Neural cell (in vitro differentiated cells): ENCODE measurements around the gene OR52N2. TPM values are rescaled to one million over a fixed set of nuclear protein-coding genes. Genes with fewer than 3 reads are reported as not detected.

ENCODE experiments used
- H2AFZ ChIP-seq: fragments of 200-600, 300-800 bp; sonication (generic), shearing (Covaris generic); 2 replicates; pipeline ENCODE4 v1.6.0; 2014; ENCODE audit warnings: low read depth, mild to moderate bottlenecking, antibody characterized with exemption, low read length, moderate library complexity
- H3F3A ChIP-seq: fragments of 200-600 bp; shearing (Covaris generic); 2 replicates; pipeline ENCODE4 v1.6.1; 2016; ENCODE audit warnings: mild to moderate bottlenecking, moderate library complexity, mixed read lengths, antibody characterized with exemption, low read length; ENCODE audit not compliant: insufficient read depth, poor library complexity, severe bottlenecking
- H3K27ac ChIP-seq: fragments of 200-600, 300-800 bp; sonication (generic), shearing (Covaris generic); 2 replicates; pipeline ENCODE4 v1.5.1; 2014; ENCODE audit warnings: mild to moderate bottlenecking, low read length, moderate library complexity
- H3K27me3 ChIP-seq: fragments of 300-800, 200-600 bp; sonication (generic), shearing (Covaris generic); 2 replicates; pipeline ENCODE4 v1.6.0; 2014; ENCODE audit warnings: mild to moderate bottlenecking, low read depth, low read length, moderate library complexity; ENCODE audit not compliant: insufficient read depth
- H3K36me3 ChIP-seq: fragments of 300-800, 200-600 bp; sonication (generic), shearing (Covaris generic); 2 replicates; pipeline ENCODE4 v1.5.1; 2014; ENCODE audit warnings: mild to moderate bottlenecking, antibody characterized with exemption, low read length, moderate library complexity; ENCODE audit not compliant: insufficient read depth
- H3K4me2 ChIP-seq: fragments of 300-800, 200-600 bp; sonication (generic), shearing (Covaris generic); 2 replicates; pipeline ENCODE4 v1.6.0; 2014; ENCODE audit warnings: mild to moderate bottlenecking, low read length
- H3K4me3 ChIP-seq: fragments of 300-800, 200-600 bp; sonication (generic), shearing (Covaris generic); 2 replicates; pipeline ENCODE4 v1.5.1; 2014; ENCODE audit warnings: mild to moderate bottlenecking, low read length, moderate library complexity
- H3K79me2 ChIP-seq: fragments of 200-600 bp; shearing (Covaris generic); replicated peaks from 2 replicates; pipeline ENCODE4 v1.6.0; 2014; ENCODE audit warnings: mild to moderate bottlenecking, low read length, moderate library complexity; ENCODE audit not compliant: insufficient read depth
- H3K9ac ChIP-seq: fragments of 300-800, 200-600 bp; sonication (generic), shearing (Covaris generic); 2 replicates; pipeline ENCODE4 v1.6.1; 2016; ENCODE audit warnings: mild to moderate bottlenecking, low read length, mixed read lengths
- H3K9me2 ChIP-seq: fragments of 200-600 bp; shearing (Covaris generic); 2 replicates; pipeline ENCODE4 v1.6.1; 2016; ENCODE audit warnings: mild to moderate bottlenecking, low read length, mixed read lengths; ENCODE audit not compliant: insufficient read depth
- H3K9me3 ChIP-seq: fragments of 200-600, 300-800 bp; sonication (generic), shearing (Covaris generic); 2 replicates; pipeline ENCODE4 v1.6.1; 2016; ENCODE audit warnings: mild to moderate bottlenecking, mixed run types, low read length, moderate library complexity, mixed read lengths
- H4K20me1 ChIP-seq: fragments of 200-600 bp; shearing (Covaris generic); 2 replicates; pipeline ENCODE4 v1.6.1; 2016; ENCODE audit warnings: mild to moderate bottlenecking, mixed run types; ENCODE audit not compliant: insufficient read depth
- CTCF ChIP-seq: fragments of 450-650 bp; IDR thresholded peaks from 2 replicates; pipeline ENCODE4 v1.5.1; 2014; ENCODE audit warnings: antibody characterized with exemption, mild to moderate bottlenecking, moderate library complexity; ENCODE audit not compliant: poor library complexity, severe bottlenecking
- EP300 ChIP-seq: fragments of 450-650 bp; conservative IDR thresholded peaks from 2 replicates; pipeline ENCODE4 v1.6.1; 2014; ENCODE audit warnings: antibody characterized with exemption, mild to moderate bottlenecking, moderate library complexity; ENCODE audit not compliant: poor library complexity, severe bottlenecking
- EZH2 ChIP-seq: fragments of 200-600, 300-800 bp; shearing (Covaris generic), sonication (generic); IDR thresholded peaks from 2 replicates; pipeline ENCODE4 v1.6.1; 2014; ENCODE audit warnings: antibody characterized with exemption, low read length, borderline replicate concordance, mild to moderate bottlenecking; ENCODE audit not compliant: insufficient read depth, poor library complexity, severe bottlenecking
- MXI1 ChIP-seq: fragments of 450-650 bp; conservative IDR thresholded peaks from 2 replicates; pipeline ENCODE4 v1.6.1; 2014; ENCODE audit warnings: antibody characterized with exemption, mild to moderate bottlenecking; ENCODE audit not compliant: poor library complexity, severe bottlenecking
- POLR2AphosphoS5 ChIP-seq: IDR thresholded peaks from 2 replicates; pipeline ENCODE4 v1.6.1; 2012
- RAD21 ChIP-seq: fragments of 450-650 bp; conservative IDR thresholded peaks from 2 replicates; pipeline ENCODE4 v1.6.1; 2014; ENCODE audit warnings: antibody characterized with exemption, mild to moderate bottlenecking, moderate library complexity
- REST ChIP-seq: IDR thresholded peaks from 2 replicates; pipeline ENCODE4 v1.6.1; 2012; ENCODE audit warnings: borderline replicate concordance
- SMC3 ChIP-seq: fragments of 450-650 bp; conservative IDR thresholded peaks from 2 replicates; pipeline ENCODE4 v1.6.1; 2014; ENCODE audit warnings: antibody characterized with exemption, mild to moderate bottlenecking, moderate library complexity; ENCODE audit not compliant: poor library complexity
- TAF1 ChIP-seq: IDR thresholded peaks from 2 replicates; pipeline ENCODE4 v1.6.1; 2012; ENCODE audit warnings: low read depth
- polyA plus RNA-seq: library from polyadenylated mRNA; depleted of rRNA; stranded (reverse); fragments of >200 nt; gene quantifications from 2 replicates; pipeline ENCODE4 v1.2.3, GENCODE V29; 2014

The OR52N2 gene
- polyA plus RNA-seq, 1 donor from 2014 or later, result not detected

- Histone ChIP-seq H3K79me2 (no peaks in the 10 kb centered on the region), H3K9ac (no peak overlapping the region), H3K36me3 (no peaks in the 10 kb centered on the region), H3F3A (no peaks in the 10 kb centered on the region), H3K9me3 (no peaks in the 10 kb centered on the region), H3K27me3 (no peaks in the 10 kb centered on the region), H3K4me3 (no peak overlapping the region), H2AFZ (no peak overlapping the region), H3K27ac (no peak overlapping the region), H3K4me2 (no peak overlapping the region), H4K20me1 (no peaks in the 10 kb centered on the region), H3K9me2 (no peaks in the 10 kb centered on the region)
- no peak for TF ChIP-seq TAF1
- no peak for TF ChIP-seq RAD21
- TF ChIP-seq REST, result no peak
- no peak for TF ChIP-seq EZH2
- no peak for TF ChIP-seq SMC3
- TF ChIP-seq EP300, result no peak
- TF ChIP-seq CTCF, result no peak
- TF ChIP-seq MXI1, result no peak
- no peak for TF ChIP-seq POLR2AphosphoS5
These were observed 39.0 kb downstream of the OR52N2 start for GRCh38 chr11:5847711-5848110.

- no peak overlapping the region for H3K27ac ChIP-seq
- H3K4me3 ChIP-seq, result no peak overlapping the region
- TF ChIP-seq POLR2AphosphoS5, result no peak
- no peak for TF ChIP-seq EP300
- no peak for TF ChIP-seq REST
- no peak for TF ChIP-seq EZH2
- no peak for TF ChIP-seq TAF1
- TF ChIP-seq SMC3, result no peak
- no peak for TF ChIP-seq RAD21
- TF ChIP-seq MXI1, result no peak
- no peaks in the 10 kb centered on the region for H3K9me3 ChIP-seq
- no peak overlapping the region for H3K4me2 ChIP-seq
- H3K79me2 ChIP-seq, result no peaks in the 10 kb centered on the region
- H3K9ac ChIP-seq, result no peak overlapping the region
- no peaks in the 10 kb centered on the region for H3K27me3 ChIP-seq
- no peaks in the 10 kb centered on the region for H3K9me2 ChIP-seq
- no peak overlapping the region for H2AFZ ChIP-seq
- H4K20me1 ChIP-seq, result no peaks in the 10 kb centered on the region
- no peaks in the 10 kb centered on the region for H3F3A ChIP-seq
- no peaks in the 10 kb centered on the region for H3K36me3 ChIP-seq
These were observed 42.3 kb downstream of the OR52N2 start for GRCh38 chr11:5851002-5851401.
